Parathyroid adenoma (tissue), 2 donors: ENCODE results near the gene ATXN10.

Experiments used
- H2AFZ ChIP-seq: fragments of 300-600 bp; sonication (generic); one replicate; pipeline ENCODE4 v1.7.0; 2017; ENCODE audit warnings: antibody characterized with exemption, mild to moderate bottlenecking
- H3K27ac ChIP-seq: fragments of 300-600 bp; sonication (generic); one replicate; pipeline ENCODE4 v1.7.0; 2017
- H3K27me3 ChIP-seq: fragments of 300-600 bp; sonication (generic); one replicate; pipeline ENCODE4 v1.7.0; 2017; ENCODE audit warnings: low read length; ENCODE audit not compliant: control insufficient read depth, insufficient read depth
- H3K36me3 ChIP-seq: fragments of 300-600 bp; sonication (generic); one replicate; pipeline ENCODE4 v1.7.0; 2017; ENCODE audit warnings: low read length; ENCODE audit not compliant: control insufficient read depth, insufficient read depth
- H3K4me1 ChIP-seq: fragments of 300-600 bp; sonication (generic); one replicate; pipeline ENCODE4 v1.7.0; 2017; ENCODE audit warnings: control low read depth
- H3K4me2 ChIP-seq: fragments of 300-600 bp; sonication (generic); one replicate; pipeline ENCODE4 v1.7.0; 2017; ENCODE audit warnings: low read length
- H3K4me3 ChIP-seq: fragments of 300-600 bp; sonication (generic); one replicate; pipeline ENCODE4 v1.7.0; 2017; ENCODE audit warnings: low read depth, low read length
- H3K79me2 ChIP-seq: fragments of 300-600 bp; sonication (generic); one replicate; pipeline ENCODE4 v1.7.0; 2017; ENCODE audit warnings: control low read depth
- H3K9ac ChIP-seq: fragments of 300-600 bp; sonication (generic); one replicate; pipeline ENCODE4 v1.7.0; 2017; ENCODE audit warnings: mild to moderate bottlenecking
- H3K9me3 ChIP-seq: fragments of 300-600 bp; sonication (generic); one replicate; pipeline ENCODE4 v1.7.0; 2017; ENCODE audit warnings: low read length; ENCODE audit not compliant: control insufficient read depth
- TF ChIP-seq, protein P1 (sequence below): fragments of 300-600 bp; sonication (generic); IDR thresholded peaks from one replicate; pipeline ENCODE4 v1.7.0; 2017; ENCODE audit warnings: antibody characterized with exemption, mild to moderate bottlenecking
- donor health status: primary hyperparathyroidism.

Gene ATXN10

GRCh38 chr22:45756558-45756957 lies 84.9 kb downstream of the ATXN10 start:
- TF ChIP-seq, protein P1, sequence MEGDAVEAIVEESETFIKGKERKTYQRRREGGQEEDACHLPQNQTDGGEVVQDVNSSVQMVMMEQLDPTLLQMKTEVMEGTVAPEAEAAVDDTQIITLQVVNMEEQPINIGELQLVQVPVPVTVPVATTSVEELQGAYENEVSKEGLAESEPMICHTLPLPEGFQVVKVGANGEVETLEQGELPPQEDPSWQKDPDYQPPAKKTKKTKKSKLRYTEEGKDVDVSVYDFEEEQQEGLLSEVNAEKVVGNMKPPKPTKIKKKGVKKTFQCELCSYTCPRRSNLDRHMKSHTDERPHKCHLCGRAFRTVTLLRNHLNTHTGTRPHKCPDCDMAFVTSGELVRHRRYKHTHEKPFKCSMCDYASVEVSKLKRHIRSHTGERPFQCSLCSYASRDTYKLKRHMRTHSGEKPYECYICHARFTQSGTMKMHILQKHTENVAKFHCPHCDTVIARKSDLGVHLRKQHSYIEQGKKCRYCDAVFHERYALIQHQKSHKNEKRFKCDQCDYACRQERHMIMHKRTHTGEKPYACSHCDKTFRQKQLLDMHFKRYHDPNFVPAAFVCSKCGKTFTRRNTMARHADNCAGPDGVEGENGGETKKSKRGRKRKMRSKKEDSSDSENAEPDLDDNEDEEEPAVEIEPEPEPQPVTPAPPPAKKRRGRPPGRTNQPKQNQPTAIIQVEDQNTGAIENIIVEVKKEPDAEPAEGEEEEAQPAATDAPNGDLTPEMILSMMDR, result no peak
- H3K9me3 ChIP-seq, result no peaks in the 10 kb centered on the region
- H3K27ac ChIP-seq, result no peak overlapping the region
- H3K4me1 ChIP-seq, result no peaks in the 10 kb centered on the region
- no peak overlapping the region for H3K4me3 ChIP-seq
- no peaks in the 10 kb centered on the region for H3K36me3 ChIP-seq
- peaks cover 3% of the 10 kb centered on the region for H3K79me2 ChIP-seq
- no peak overlapping the region for H2AFZ ChIP-seq
- H3K9ac ChIP-seq, result no peak overlapping the region
- no peaks in the 10 kb centered on the region for H3K27me3 ChIP-seq
- no peak overlapping the region for H3K4me2 ChIP-seq

- no peak overlapping the region for H3K4me2 ChIP-seq
- H2AFZ ChIP-seq, result no peak overlapping the region
- H3K4me1 ChIP-seq, result no peaks in the 10 kb centered on the region
- no peak overlapping the region for H3K27ac ChIP-seq
- no peak overlapping the region for H3K4me3 ChIP-seq
- H3K9ac ChIP-seq, result no peak overlapping the region
- peaks cover 4% of the 10 kb centered on the region for H3K79me2 ChIP-seq
- no peaks in the 10 kb centered on the region for H3K27me3 ChIP-seq
- TF ChIP-seq, protein P1, result no peak
- no peaks in the 10 kb centered on the region for H3K9me3 ChIP-seq
- H3K36me3 ChIP-seq, result no peaks in the 10 kb centered on the region
Observed at GRCh38 chr22:45757068-45757467, 85.4 kb downstream of the ATXN10 start.

DNA sequence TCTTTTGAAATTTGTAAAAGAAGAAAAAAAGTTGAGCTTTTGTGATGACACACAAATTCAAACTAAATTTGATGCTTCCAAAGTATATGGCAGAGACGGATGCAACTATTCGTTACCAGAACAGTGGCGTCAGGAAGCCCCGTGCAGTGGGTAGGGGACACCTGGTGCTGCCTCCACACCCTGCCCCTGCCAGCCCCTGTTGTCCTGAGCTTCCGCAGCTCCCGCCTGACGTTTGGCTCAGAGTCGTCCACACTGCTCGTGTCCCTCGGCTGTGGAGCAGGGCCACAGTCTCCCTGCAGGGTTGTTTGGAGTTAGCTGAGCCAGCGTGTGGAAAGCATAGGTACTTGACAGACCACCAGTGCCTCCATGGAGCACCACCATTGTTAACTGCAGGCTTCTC lies 86.3 kb downstream of the ATXN10 start:
- H3K36me3 ChIP-seq, result no peaks in the 10 kb centered on the region
- H3K79me2 ChIP-seq, result peaks cover 5% of the 10 kb centered on the region
- no peak overlapping the region for H3K4me3 ChIP-seq
- no peak overlapping the region for H3K9ac ChIP-seq
- no peaks in the 10 kb centered on the region for H3K4me1 ChIP-seq
- H3K27me3 ChIP-seq, result no peaks in the 10 kb centered on the region
- no peak overlapping the region for H2AFZ ChIP-seq
- H3K9me3 ChIP-seq, result no peaks in the 10 kb centered on the region
- H3K27ac ChIP-seq, result no peak overlapping the region
- TF ChIP-seq, protein P1, result no peak
- H3K4me2 ChIP-seq, result no peak overlapping the region

GRCh38 chr22:45758603-45759002 lies 87.0 kb downstream of the ATXN10 start:
- Histone ChIP-seq H2AFZ (no peak overlapping the region), H3K4me3 (no peak overlapping the region), H3K9me3 (no peaks in the 10 kb centered on the region), H3K4me2 (no peak overlapping the region), H3K79me2 (peaks cover 5% of the 10 kb centered on the region), H3K27me3 (no peaks in the 10 kb centered on the region), H3K4me1 (no peaks in the 10 kb centered on the region), H3K36me3 (no peaks in the 10 kb centered on the region), H3K27ac (no peak overlapping the region), H3K9ac (no peak overlapping the region)
- TF ChIP-seq, protein P1, result no peak

DNA sequence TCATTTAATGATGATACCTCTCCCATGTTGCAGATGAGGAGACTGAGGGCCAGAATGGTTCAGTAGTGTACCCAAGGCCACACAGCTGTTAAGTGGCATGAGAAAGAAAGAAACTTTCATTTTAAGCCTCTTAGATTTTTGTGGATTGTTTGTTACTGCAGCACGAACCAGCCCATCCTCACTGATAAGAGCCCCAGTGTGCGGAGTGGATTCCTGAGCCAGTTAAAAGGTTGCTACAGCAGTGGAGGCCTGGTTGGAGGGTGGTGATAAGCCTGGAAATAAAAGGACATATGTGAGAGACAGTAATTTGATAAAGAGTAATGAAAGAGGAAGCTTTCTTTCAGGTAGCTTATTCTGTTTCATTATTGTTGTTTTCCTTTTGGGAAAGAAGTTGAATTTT lies 89.0 kb downstream of the ATXN10 start:
- Histone ChIP-seq H3K4me3 (no peak overlapping the region), H3K27ac (no peak overlapping the region), H3K4me1 (no peaks in the 10 kb centered on the region), H3K9me3 (no peaks in the 10 kb centered on the region), H3K36me3 (no peaks in the 10 kb centered on the region), H3K79me2 (peaks cover 5% of the 10 kb centered on the region), H3K4me2 (no peak overlapping the region), H2AFZ (no peak overlapping the region), H3K27me3 (no peaks in the 10 kb centered on the region), H3K9ac (no peak overlapping the region)
- TF ChIP-seq, protein P1, result no peak
